GM10248 (cell line): ENCODE data around the gene DGCR8.

ENCODE experiments used
- CTCF ChIA-PET: fragments of 300-600 bp; sonication (Branson Sonifier 250); formaldehyde crosslinking; extraction: SDS; loops from one replicate; lab custom pipeline; 2021; ENCODE audit warnings: antibody characterized with exemption; lab: Yijun Ruan, JAX
- POLR2A ChIA-PET: fragments of 350-650 bp; sonication (Branson Sonifier 250); formaldehyde crosslinking; extraction: SDS; loops from one replicate; lab custom pipeline; 2020; ENCODE audit warnings: antibody characterized with exemption; lab: Yijun Ruan, JAX
- DNase-seq: peaks from one replicate; pipeline ENCODE4 v3.0.0; 2012; ENCODE audit errors: extremely low spot score
- CTCF ChIP-seq: IDR thresholded peaks from 2 replicates; pipeline ENCODE4 v1.5.1; 2012; ENCODE audit warnings: mild to moderate bottlenecking, low read depth; ENCODE audit errors: extremely low read depth, missing control alignments, control extremely low read depth

DGCR8 gene

GRCh38 chr22:20052309-20053259 is 27.5 kb upstream of the DGCR8 start:
- DNase-seq, result no peak
- ChIA-PET POLR2A (no interaction called here), CTCF (no interaction called here)
- TF ChIP-seq CTCF, result no peak

GRCh38 chr22:20053407-20054033 is 26.5 kb upstream of the DGCR8 start:
- ChIA-PET CTCF (no interaction called here), POLR2A (no interaction called here)
- no peak for TF ChIP-seq CTCF
- no peak for DNase-seq

DNA sequence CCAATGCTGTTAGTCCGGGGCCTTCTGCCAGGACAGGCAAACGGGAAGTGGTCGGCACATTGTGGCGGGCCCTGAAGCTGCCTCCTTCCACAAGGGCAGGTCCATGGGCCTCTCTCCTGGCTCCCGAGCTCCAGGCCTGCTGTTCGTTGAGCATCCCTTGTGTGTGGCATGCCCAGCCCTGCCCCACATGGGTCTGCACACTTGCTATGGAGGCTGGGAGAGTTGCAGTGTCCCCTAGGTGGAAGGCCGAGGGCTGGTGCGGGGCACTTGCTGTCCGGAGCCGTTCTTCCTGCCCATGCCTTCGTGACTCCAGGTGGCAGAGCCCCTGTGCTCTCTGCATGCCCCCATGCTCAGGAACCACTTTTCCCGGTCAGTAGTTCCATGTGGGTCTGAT is 26.0 kb upstream of the DGCR8 start:
- no peak for DNase-seq
- TF ChIP-seq CTCF, result no peak
- POLR2A ChIA-PET, result no interaction called here
- CTCF ChIA-PET, result no interaction called here

GRCh38 chr22:20054485-20054884 is 25.6 kb upstream of the DGCR8 start:
- DNase-seq, result no peak
- TF ChIP-seq CTCF, result no peak
- POLR2A ChIA-PET, result no interaction called here
- CTCF ChIA-PET, result no interaction called here

DNA sequence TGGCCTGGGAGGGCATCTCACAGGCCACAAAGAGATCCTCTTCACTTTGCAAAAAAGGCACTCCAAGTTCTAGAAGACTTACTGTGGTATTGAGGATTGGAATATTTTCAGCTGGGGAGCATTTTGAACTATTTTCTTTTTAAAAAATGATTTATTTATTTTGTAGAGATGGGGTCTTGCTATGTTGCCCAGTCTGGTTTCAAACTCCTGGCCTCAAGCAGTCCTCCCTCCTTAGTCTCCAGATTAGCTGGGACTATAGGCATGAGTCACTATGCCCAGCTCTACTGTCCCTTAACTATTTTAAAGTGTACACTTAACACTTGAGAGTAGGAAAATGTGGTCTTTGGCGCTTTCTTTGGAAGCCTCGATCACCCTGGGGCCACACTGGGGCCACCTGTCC is 24.9 kb upstream of the DGCR8 start:
- no peak for TF ChIP-seq CTCF
- DNase-seq, result no peak
- POLR2A ChIA-PET, result no interaction called here
- CTCF ChIA-PET, result no interaction called here

DNA sequence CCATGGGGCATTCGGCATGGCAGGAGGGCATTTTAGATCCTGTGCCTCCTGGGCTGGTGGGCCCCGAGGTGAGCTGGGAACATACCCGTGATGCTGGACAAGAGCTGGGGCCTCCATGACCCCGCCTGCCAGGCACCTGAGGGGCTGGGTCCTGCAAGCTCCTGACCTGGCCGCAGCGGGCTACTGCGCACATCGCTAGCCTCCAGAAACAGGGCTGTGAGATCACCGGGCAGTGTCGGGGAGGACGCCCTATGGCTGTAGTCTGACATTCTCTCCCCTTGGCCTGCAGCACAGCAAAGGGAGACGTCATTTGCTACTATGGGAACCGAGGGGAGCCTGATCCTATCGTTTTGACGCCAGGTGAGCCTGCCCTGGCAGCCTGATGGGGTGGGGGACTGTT is 24.4 kb upstream of the DGCR8 start:
- no peak for TF ChIP-seq CTCF
- CTCF ChIA-PET, result no interaction called here
- POLR2A ChIA-PET, result no interaction called here
- DNase-seq, result no peak
